ENCODE data around the gene SLC6A7. TPM values are rescaled to one million over a fixed set of nuclear protein-coding genes. Genes with fewer than 3 reads are reported as not detected.

Gene SLC6A7
- total RNA-seq, 1 experiment from 2014 or later: not detected

DNA sequence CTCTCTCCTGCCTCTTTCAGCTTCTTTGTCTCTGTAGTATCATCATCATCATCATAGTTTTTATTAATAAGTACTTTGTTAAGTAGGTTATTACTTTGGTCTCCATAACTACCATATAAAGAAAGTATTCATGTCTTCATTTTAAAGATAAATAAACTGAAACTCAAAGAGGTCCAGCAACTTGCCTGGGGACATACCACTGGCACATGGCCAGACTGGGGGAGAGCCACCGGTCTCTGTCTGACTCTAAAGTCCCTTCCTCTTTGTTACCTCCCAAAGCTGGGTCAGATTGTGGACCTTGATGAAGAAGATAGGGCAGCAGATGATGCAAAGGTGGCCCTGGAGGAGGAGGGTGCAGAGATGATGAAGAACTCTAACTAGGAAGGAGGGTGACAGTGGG is 14.8 kb upstream of the SLC6A7 start:
- H4K20me1 ChIP-seq (ENCODE audit: insufficient read depth): no peaks in the 10 kb centered on the region
- no peaks in the 10 kb centered on the region for H3F3A ChIP-seq (ENCODE audit: insufficient read depth, low read depth)
- H3K27ac ChIP-seq: no peak overlapping the region
- no peaks in the 10 kb centered on the region for H3K9me3 ChIP-seq (ENCODE audit: insufficient read depth, low read depth)
- no peaks in the 10 kb centered on the region for H3K4me1 ChIP-seq (replicated peaks; ENCODE audit: insufficient read depth)
- H3K9me2 ChIP-seq (ENCODE audit: insufficient read depth): no peaks in the 10 kb centered on the region
- H2AFZ ChIP-seq: no peak overlapping the region
- DNase-seq: no peak
- no peaks in the 10 kb centered on the region for H3K79me2 ChIP-seq (ENCODE audit: low read depth)
- H3K4me3 ChIP-seq: no peak overlapping the region
- no peaks in the 10 kb centered on the region for H3K36me3 ChIP-seq (ENCODE audit: low read depth)
- intact Hi-C loops (cut with micrococcal nuclease; ENCODE audit: unreplicated experiment): no loop called here
- H3K4me2 ChIP-seq: no peak overlapping the region
- H3K27me3 ChIP-seq (ENCODE audit: insufficient read depth, low read depth): 0 out of 2 replicates have a peak, but pooled peaks cover 4% of the 10 kb centered on the region
- BruUV-seq (replicated peaks): no TSS peak
- ChIA-PET POLR2A (ENCODE audit: unreplicated experiment) (no interaction called here), CTCF (interaction anchor here (0.6 kb wide), 1 partner anchor 431 kb away, joined by 3 read pairs; no protein-coding TSS in a partner anchor)
- TF ChIP-seq, protein P1, sequence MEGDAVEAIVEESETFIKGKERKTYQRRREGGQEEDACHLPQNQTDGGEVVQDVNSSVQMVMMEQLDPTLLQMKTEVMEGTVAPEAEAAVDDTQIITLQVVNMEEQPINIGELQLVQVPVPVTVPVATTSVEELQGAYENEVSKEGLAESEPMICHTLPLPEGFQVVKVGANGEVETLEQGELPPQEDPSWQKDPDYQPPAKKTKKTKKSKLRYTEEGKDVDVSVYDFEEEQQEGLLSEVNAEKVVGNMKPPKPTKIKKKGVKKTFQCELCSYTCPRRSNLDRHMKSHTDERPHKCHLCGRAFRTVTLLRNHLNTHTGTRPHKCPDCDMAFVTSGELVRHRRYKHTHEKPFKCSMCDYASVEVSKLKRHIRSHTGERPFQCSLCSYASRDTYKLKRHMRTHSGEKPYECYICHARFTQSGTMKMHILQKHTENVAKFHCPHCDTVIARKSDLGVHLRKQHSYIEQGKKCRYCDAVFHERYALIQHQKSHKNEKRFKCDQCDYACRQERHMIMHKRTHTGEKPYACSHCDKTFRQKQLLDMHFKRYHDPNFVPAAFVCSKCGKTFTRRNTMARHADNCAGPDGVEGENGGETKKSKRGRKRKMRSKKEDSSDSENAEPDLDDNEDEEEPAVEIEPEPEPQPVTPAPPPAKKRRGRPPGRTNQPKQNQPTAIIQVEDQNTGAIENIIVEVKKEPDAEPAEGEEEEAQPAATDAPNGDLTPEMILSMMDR (conservative IDR thresholded peaks at IDR 0.05): no peak
- no peak for TF ChIP-seq EZH2 (IDR thresholded peaks at IDR 0.05; ENCODE audit: low read depth)

DNA sequence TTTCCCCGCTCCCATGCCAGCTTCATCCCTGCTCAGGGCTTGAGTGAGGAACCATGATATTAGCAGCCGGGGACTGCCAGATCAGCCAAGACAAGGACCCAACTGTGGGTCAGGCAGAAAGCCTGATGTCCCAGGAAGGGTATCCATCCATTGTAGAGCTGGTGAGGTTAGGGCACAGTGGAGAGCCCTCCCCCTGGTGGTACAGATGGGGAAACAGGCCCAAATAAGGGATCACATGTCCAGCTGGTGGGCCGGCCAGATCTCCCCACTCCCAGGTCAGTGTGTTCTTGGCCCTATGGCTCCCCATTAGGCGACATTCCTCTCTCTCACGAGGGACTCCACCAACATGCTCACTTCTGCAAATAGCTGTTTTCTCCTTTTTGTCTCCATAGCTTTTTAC is 14.3 kb upstream of the SLC6A7 start:
- Histone ChIP-seq H3K27me3 (ENCODE audit: insufficient read depth, low read depth) (no peaks in the 10 kb centered on the region), H3K79me2 (ENCODE audit: low read depth) (no peaks in the 10 kb centered on the region), H3K9me2 (ENCODE audit: insufficient read depth) (no peaks in the 10 kb centered on the region), H3K36me3 (ENCODE audit: low read depth) (no peaks in the 10 kb centered on the region), H4K20me1 (ENCODE audit: insufficient read depth) (no peaks in the 10 kb centered on the region), H3K27ac (no peak overlapping the region), H3K9me3 (ENCODE audit: insufficient read depth, low read depth) (no peaks in the 10 kb centered on the region), H3K4me3 (no peak overlapping the region), H3K4me2 (no peak overlapping the region), H3F3A (ENCODE audit: insufficient read depth, low read depth) (no peaks in the 10 kb centered on the region), H2AFZ (no peak overlapping the region), H3K4me1 (replicated peaks; ENCODE audit: insufficient read depth) (no peaks in the 10 kb centered on the region)
- TF ChIP-seq EZH2 (IDR thresholded peaks at IDR 0.05; ENCODE audit: low read depth): no peak
- TF ChIP-seq, protein P1 (conservative IDR thresholded peaks at IDR 0.05): peak; percentile 54; the same call in 1 of the 2 replicates
- peak in 1 of 2 experiments; percentile 20 for DNase-seq
- intact Hi-C loops (cut with micrococcal nuclease; ENCODE audit: unreplicated experiment): no loop called here
- no TSS peak for BruUV-seq (replicated peaks)
- CTCF ChIA-PET: interaction anchor here (0.6 to 0.7 kb wide), 3 partner anchors 170 to 749 kb away, joined by 3 read pairs; no protein-coding TSS in a partner anchor
- POLR2A ChIA-PET (ENCODE audit: unreplicated experiment): no interaction called here

DNA sequence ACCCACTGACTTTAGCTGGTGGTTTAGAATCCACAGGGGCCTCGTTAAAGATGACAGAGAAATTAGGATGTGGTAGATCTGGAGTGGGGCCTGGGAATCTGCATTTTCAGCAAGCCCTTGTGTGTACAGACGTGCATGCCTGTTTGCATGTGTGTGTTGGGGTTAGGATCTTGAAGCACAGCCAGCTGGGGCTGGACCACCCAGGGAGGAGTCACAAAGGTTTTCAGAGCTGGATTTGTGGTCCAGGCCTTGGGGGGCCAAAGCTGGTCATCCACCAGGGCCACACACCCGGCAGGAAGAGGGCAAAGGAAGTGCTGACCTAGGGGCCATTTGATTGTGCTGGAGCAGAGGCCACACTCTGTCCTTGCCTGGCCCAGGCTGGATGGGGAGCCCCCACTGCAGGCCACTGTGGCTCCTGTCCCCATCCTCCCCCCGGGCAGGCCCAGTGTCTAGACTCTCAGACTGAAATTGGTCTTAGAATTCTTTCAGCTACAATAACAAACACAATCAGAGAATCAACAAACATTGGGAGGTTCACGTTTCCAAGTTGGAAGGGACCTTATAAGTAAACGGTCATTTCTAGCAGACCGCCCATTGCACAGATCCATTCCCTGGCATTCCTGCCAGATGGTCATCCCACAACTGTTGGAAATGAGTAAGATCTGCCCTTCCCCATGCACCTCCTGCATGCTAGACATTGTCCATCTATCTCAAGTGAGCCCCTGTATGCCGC is 13.0 kb upstream of the SLC6A7 start:
- no peak overlapping the region for H2AFZ ChIP-seq
- H3K27ac ChIP-seq: no peak overlapping the region
- no peaks in the 10 kb centered on the region for H3K27me3 ChIP-seq (ENCODE audit: insufficient read depth, low read depth)
- H4K20me1 ChIP-seq (ENCODE audit: insufficient read depth): no peaks in the 10 kb centered on the region
- intact Hi-C loops (cut with micrococcal nuclease; ENCODE audit: unreplicated experiment): no loop called here
- no peak for DNase-seq
- no peaks in the 10 kb centered on the region for H3K4me1 ChIP-seq (replicated peaks; ENCODE audit: insufficient read depth)
- H3K36me3 ChIP-seq (ENCODE audit: low read depth): no peaks in the 10 kb centered on the region
- no peaks in the 10 kb centered on the region for H3K9me2 ChIP-seq (ENCODE audit: insufficient read depth)
- no peak overlapping the region for H3K4me2 ChIP-seq
- BruUV-seq (replicated peaks): no TSS peak
- TF ChIP-seq, protein P1 (conservative IDR thresholded peaks at IDR 0.05): no peak
- TF ChIP-seq EZH2 (IDR thresholded peaks at IDR 0.05; ENCODE audit: low read depth): no peak
- ChIA-PET CTCF (interaction anchor here (0.5 kb wide), 1 partner anchor 543 kb away, joined by 3 read pairs; no protein-coding TSS in a partner anchor), POLR2A (ENCODE audit: unreplicated experiment) (no interaction called here)
- no peaks in the 10 kb centered on the region for H3K9me3 ChIP-seq (ENCODE audit: insufficient read depth, low read depth)
- no peaks in the 10 kb centered on the region for H3F3A ChIP-seq (ENCODE audit: insufficient read depth, low read depth)
- H3K79me2 ChIP-seq (ENCODE audit: low read depth): no peaks in the 10 kb centered on the region
- H3K4me3 ChIP-seq: no peak overlapping the region

Data from PC-9 (cell line).